IMR-90 (cell line): ENCODE data around the gene PLLP. TPM values are rescaled to one million over a fixed set of nuclear protein-coding genes. Genes with fewer than 3 reads are reported as not detected.

Source experiments
- ATAC-seq: fragments of 200-7000 bp; cut with Tn5 transposase; 2 replicates; pipeline ENCODE4 v1.9.1; 2020; ENCODE audit warnings: low read depth, mild to moderate bottlenecking, moderate library complexity
- BruUV-seq: library from RNA; stranded (reverse); fragments of 400-500 nt; replicated peaks from 2 replicates; lab custom pipeline; 2021; lab: Mats Ljungman, UMichigan
- CTCF ChIA-PET: fragments of 300-600 bp; formaldehyde crosslinking; extraction: SDS; loops from one replicate; lab custom pipeline; 2021; ENCODE audit warnings: antibody characterized with exemption; lab: Yijun Ruan, JAX
- POLR2A ChIA-PET: fragments of 300-600 bp; sonication (Branson Sonifier 250); formaldehyde crosslinking; loops from one replicate; lab custom pipeline; 2022; ENCODE audit warnings: antibody characterized with exemption; ENCODE audit not compliant: unreplicated experiment; lab: Charles Lee
- DNase-seq: peaks from one replicate; pipeline ENCODE4 v3.0.0; 2013
- H2AFZ ChIP-seq: replicated peaks from 2 replicates; pipeline ENCODE3; 2013; ENCODE audit warnings: low read length, mild to moderate bottlenecking; ENCODE audit not compliant: poor library complexity
- H2AK5ac ChIP-seq: 2 replicates; pipeline ENCODE4 v1.6.1; 2013; ENCODE audit warnings: low read depth, low read length, inconsistent platforms
- H2AK9ac ChIP-seq: replicated peaks from 2 replicates; pipeline ENCODE3; 2013; ENCODE audit warnings: mild to moderate bottlenecking, low read depth, low read length, moderate library complexity; ENCODE audit not compliant: poor library complexity
- H2BK120ac ChIP-seq: 2 replicates; pipeline ENCODE4 v1.6.1; 2013; ENCODE audit warnings: low read depth, low read length, inconsistent platforms
- H2BK15ac ChIP-seq: 3 replicates; pipeline ENCODE4 v1.6.1; 2013; ENCODE audit warnings: low read depth, low read length, inconsistent platforms
- H2BK20ac ChIP-seq: 2 replicates; pipeline ENCODE4 v1.6.1; 2013; ENCODE audit warnings: low read depth, mild to moderate bottlenecking, inconsistent platforms, low read length, moderate library complexity
- H2BK5ac ChIP-seq: 2 replicates; pipeline ENCODE4 v1.6.1; 2013; ENCODE audit warnings: mild to moderate bottlenecking, low read depth, low read length, inconsistent platforms; ENCODE audit not compliant: poor library complexity, severe bottlenecking
- H3K14ac ChIP-seq: replicated peaks from 2 replicates; pipeline ENCODE4 v1.6.1; 2013; ENCODE audit warnings: low read depth, low read length, inconsistent platforms
- H3K18ac ChIP-seq: 2 replicates; pipeline ENCODE4 v1.6.1; 2013; ENCODE audit warnings: low read depth, low read length, control low read depth
- H3K23ac ChIP-seq: 2 replicates; pipeline ENCODE4 v1.6.1; 2013; ENCODE audit warnings: low read depth, low read length, inconsistent platforms
- H3K27ac ChIP-seq: 2 replicates; pipeline ENCODE4 v1.5.1; 2013; ENCODE audit warnings: mild to moderate bottlenecking, control low read depth, low read length; ENCODE audit not compliant: insufficient read depth
- H3K27me3 ChIP-seq: 2 replicates; pipeline ENCODE4 v1.6.1; 2013; ENCODE audit warnings: low read length; ENCODE audit not compliant: control insufficient read depth, insufficient read depth
- H3K36me3 ChIP-seq: 2 replicates; pipeline ENCODE4 v1.6.1; 2013; ENCODE audit warnings: low read length, mixed read lengths; ENCODE audit not compliant: control insufficient read depth, insufficient read depth
- H3K4ac ChIP-seq: 2 replicates; pipeline ENCODE4 v1.6.1; 2013; ENCODE audit warnings: low read depth, low read length, inconsistent platforms
- H3K4me1 ChIP-seq: 2 replicates; pipeline ENCODE4 v1.6.1; 2013; ENCODE audit warnings: low read length, mixed read lengths; ENCODE audit not compliant: control insufficient read depth, insufficient read depth
- H3K4me2 ChIP-seq: 2 replicates; pipeline ENCODE4 v1.6.1; 2013; ENCODE audit warnings: low read depth, mild to moderate bottlenecking, control low read depth, low read length, moderate library complexity
- H3K4me3 ChIP-seq: 2 replicates; pipeline ENCODE4 v1.5.1; 2013; ENCODE audit warnings: low read depth, mild to moderate bottlenecking, control low read depth, low read length, moderate library complexity; ENCODE audit not compliant: insufficient read depth
- H3K56ac ChIP-seq: 2 replicates; pipeline ENCODE4 v1.6.1; 2013; ENCODE audit warnings: low read length, inconsistent platforms; ENCODE audit not compliant: insufficient read depth; ENCODE audit errors: extremely low read depth
- H3K79me1 ChIP-seq, 2 experiments: 2 replicates each; pipeline ENCODE4 v1.6.1; 2013; ENCODE audit warnings: low read length in 2 of 2, inconsistent platforms in 1 of 2, low read depth in 1 of 2
- H3K9ac ChIP-seq: 2 replicates; pipeline ENCODE4 v1.6.1; 2013; ENCODE audit warnings: low read depth, low read length, control low read depth
- H3K9me1 ChIP-seq: 2 replicates; pipeline ENCODE4 v1.6.1; 2013; ENCODE audit warnings: low read length, inconsistent platforms; ENCODE audit not compliant: insufficient read depth
- H3K9me3 ChIP-seq: 2 replicates; pipeline ENCODE4 v1.6.1; 2013; ENCODE audit warnings: low read length; ENCODE audit not compliant: control insufficient read depth, insufficient read depth
- H4K20me1 ChIP-seq: 2 replicates; pipeline ENCODE4 v1.6.1; 2013; ENCODE audit warnings: low read length, inconsistent platforms; ENCODE audit not compliant: insufficient read depth
- H4K5ac ChIP-seq: 2 replicates; pipeline ENCODE4 v1.6.1; 2013; ENCODE audit warnings: mild to moderate bottlenecking, low read depth, low read length, control low read depth
- H4K8ac ChIP-seq, 2 experiments: 2 replicates each; pipeline ENCODE4 v1.6.1; 2013; ENCODE audit warnings: low read depth in 2 of 2, low read length in 2 of 2, control low read depth in 1 of 2, inconsistent platforms in 1 of 2
- H4K91ac ChIP-seq: 2 replicates; pipeline ENCODE4 v1.6.1; 2013; ENCODE audit warnings: low read depth, low read length, inconsistent platforms; ENCODE audit not compliant: insufficient read depth
- BHLHE40 ChIP-seq: fragments of 150-350 bp; IDR thresholded peaks from 2 replicates; pipeline ENCODE4 v1.6.1; 2016; ENCODE audit warnings: mild to moderate bottlenecking, low read depth, low read length
- CEBPB ChIP-seq: IDR thresholded peaks from 2 replicates; pipeline ENCODE4 v1.6.1; 2012; ENCODE audit warnings: low read depth, low read length, improper control_type of control experiment
- CHD1 ChIP-seq: IDR thresholded peaks from 2 replicates; pipeline ENCODE4 v1.6.1; 2012; ENCODE audit warnings: low read depth, low read length, improper control_type of control experiment
- FOS ChIP-seq: fragments of 150-350 bp; IDR thresholded peaks from 2 replicates; pipeline ENCODE4 v1.6.1; 2016; ENCODE audit warnings: low read depth, low read length
- MAFK ChIP-seq: IDR thresholded peaks from 2 replicates; pipeline ENCODE4 v1.6.1; 2012; ENCODE audit warnings: low read depth, low read length, improper control_type of control experiment
- NFE2L2 ChIP-seq: fragments of 150-350 bp; IDR thresholded peaks from 2 replicates; pipeline ENCODE4 v1.6.1; 2016; ENCODE audit warnings: low read depth, mild to moderate bottlenecking, low read length
- RAD21 ChIP-seq: IDR thresholded peaks from 2 replicates; pipeline ENCODE4 v1.6.1; 2012; ENCODE audit warnings: low read length, improper control_type of control experiment
- RCOR1 ChIP-seq: IDR thresholded peaks from 2 replicates; pipeline ENCODE4 v1.6.1; 2012; ENCODE audit warnings: mild to moderate bottlenecking, low read length, improper control_type of control experiment; ENCODE audit not compliant: insufficient replicate concordance
- RFX5 ChIP-seq: IDR thresholded peaks from 2 replicates; pipeline ENCODE4 v1.8.0; 2012; ENCODE audit warnings: low read depth, mild to moderate bottlenecking, low read length, moderate library complexity
- SMC3 ChIP-seq: fragments of 150-350 bp; IDR thresholded peaks from 2 replicates; pipeline ENCODE4 v1.6.1; 2016; ENCODE audit warnings: low read depth, mild to moderate bottlenecking, antibody characterized with exemption, low read length, moderate library complexity
- WGBS, 2 experiments: methylation state at CpG; one replicate each; pipeline versions ENCODE4 v1.1.5 to v1.1.7; 2013; ENCODE audit warnings: missing lambda C conversion rate in 2 of 2; ENCODE audit not compliant: insufficient read length in 1 of 2; ENCODE audit errors: extremely low coverage in 2 of 2; 5-methylcytosine and 5-hydroxymethylcytosine counted together
- dilution Hi-C: fragments of 300-500 bp; cut with HindIII; formaldehyde crosslinking; loops from one replicate; pipeline ENCODE4 v1.14.3; 2018; ENCODE audit warnings: low sequenced_read_pairs; ENCODE audit not compliant: unreplicated experiment
- in situ Hi-C: fragments of 300-500 bp; cut with MboI; formaldehyde crosslinking; loops from 3 replicates; pipeline ENCODE4 v1.14.3; 2019; ENCODE audit warnings: low sequenced_read_pairs, inconsistent platforms, mixed read lengths
- intact Hi-C: fragments of 100-400 bp; cut with micrococcal nuclease; formaldehyde crosslinking; loops from 2 replicates; pipeline ENCODE4 v1.10.0; 2022
- polyA plus RNA-seq, 3 experiments: library from polyadenylated mRNA; depleted of rRNA; stranded (reverse); fragments of >200 nt; gene quantifications; 2 replicates each; pipeline ENCODE4 v1.2.3, GENCODE V29; 2012; ENCODE audit warnings: low replicate concordance in 1 of 3
- total RNA-seq: library from RNA; depleted of rRNA; stranded (reverse); fragments of >200 nt; gene quantifications from 2 replicates; pipeline ENCODE4 v1.2.3, GENCODE V29; 2012
- TF ChIP-seq, protein P1 (sequence below): conservative IDR thresholded peaks from 2 replicates; pipeline ENCODE4 v1.5.1; 2012; ENCODE audit warnings: mild to moderate bottlenecking, low read depth, low read length, improper control_type of control experiment
- TF ChIP-seq, protein P2 (sequence below): fragments of 150-350 bp; IDR thresholded peaks from 2 replicates; pipeline ENCODE4 v1.6.1; 2016; ENCODE audit warnings: low read depth, mild to moderate bottlenecking, low read length, moderate library complexity, borderline replicate concordance
- TF ChIP-seq, protein P3 (sequence below): fragments of 150-350 bp; IDR thresholded peaks from 2 replicates; pipeline ENCODE4 v1.6.1; 2017; ENCODE audit warnings: mild to moderate bottlenecking, antibody characterized with exemption, low read length, low read depth

PLLP gene
- total and polyA plus RNA-seq, 2 of the 4 experiments (the other 2 are of a cell fraction), result 0.05 TPM; not detected in 1

DNA sequence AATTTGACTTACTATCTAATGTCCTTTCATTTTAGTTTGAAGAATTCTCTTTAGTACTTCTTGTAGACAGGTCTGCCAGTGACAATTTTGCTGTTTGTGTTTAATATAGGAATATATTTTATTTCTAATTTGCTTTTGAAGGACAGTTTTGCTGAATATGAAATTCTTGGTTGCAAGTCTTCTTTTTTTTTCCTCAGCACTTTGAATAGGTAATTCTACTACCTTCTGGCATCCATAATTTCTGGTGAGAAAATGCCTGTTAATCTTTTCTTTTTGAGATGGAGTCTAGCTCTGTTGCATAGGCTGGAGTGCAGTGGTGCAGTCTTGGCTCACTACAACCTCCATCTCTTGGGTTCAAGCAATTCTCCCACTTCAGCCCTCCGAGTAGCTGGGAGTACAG lies 48.9 kb upstream of the PLLP start:
- H2BK15ac ChIP-seq, result no peak overlapping the region
- peaks cover 12% of the 10 kb centered on the region for H3K9me3 ChIP-seq
- CTCF ChIA-PET, result no interaction called here
- DNase-seq (no peak), ATAC-seq (no peak)
- H2BK20ac ChIP-seq, result no peak overlapping the region
- no peak overlapping the region for H2AFZ ChIP-seq
- no peaks in the 10 kb centered on the region for H3K4me1 ChIP-seq
- H3K9me1 ChIP-seq, result no peaks in the 10 kb centered on the region
- H4K8ac ChIP-seq, result no peak overlapping the region
- TF ChIP-seq CEBPB, result no peak
- TF ChIP-seq BHLHE40, result no peak
- TF ChIP-seq RAD21, result no peak
- no peak for TF ChIP-seq MAFK
- TF ChIP-seq, protein P1, sequence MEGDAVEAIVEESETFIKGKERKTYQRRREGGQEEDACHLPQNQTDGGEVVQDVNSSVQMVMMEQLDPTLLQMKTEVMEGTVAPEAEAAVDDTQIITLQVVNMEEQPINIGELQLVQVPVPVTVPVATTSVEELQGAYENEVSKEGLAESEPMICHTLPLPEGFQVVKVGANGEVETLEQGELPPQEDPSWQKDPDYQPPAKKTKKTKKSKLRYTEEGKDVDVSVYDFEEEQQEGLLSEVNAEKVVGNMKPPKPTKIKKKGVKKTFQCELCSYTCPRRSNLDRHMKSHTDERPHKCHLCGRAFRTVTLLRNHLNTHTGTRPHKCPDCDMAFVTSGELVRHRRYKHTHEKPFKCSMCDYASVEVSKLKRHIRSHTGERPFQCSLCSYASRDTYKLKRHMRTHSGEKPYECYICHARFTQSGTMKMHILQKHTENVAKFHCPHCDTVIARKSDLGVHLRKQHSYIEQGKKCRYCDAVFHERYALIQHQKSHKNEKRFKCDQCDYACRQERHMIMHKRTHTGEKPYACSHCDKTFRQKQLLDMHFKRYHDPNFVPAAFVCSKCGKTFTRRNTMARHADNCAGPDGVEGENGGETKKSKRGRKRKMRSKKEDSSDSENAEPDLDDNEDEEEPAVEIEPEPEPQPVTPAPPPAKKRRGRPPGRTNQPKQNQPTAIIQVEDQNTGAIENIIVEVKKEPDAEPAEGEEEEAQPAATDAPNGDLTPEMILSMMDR, result no peak
- TF ChIP-seq RFX5, result no peak
- no peak for TF ChIP-seq RCOR1
- TF ChIP-seq FOS, result no peak
- TF ChIP-seq NFE2L2, result no peak
- no peak for TF ChIP-seq CHD1
- TF ChIP-seq, protein P2, sequence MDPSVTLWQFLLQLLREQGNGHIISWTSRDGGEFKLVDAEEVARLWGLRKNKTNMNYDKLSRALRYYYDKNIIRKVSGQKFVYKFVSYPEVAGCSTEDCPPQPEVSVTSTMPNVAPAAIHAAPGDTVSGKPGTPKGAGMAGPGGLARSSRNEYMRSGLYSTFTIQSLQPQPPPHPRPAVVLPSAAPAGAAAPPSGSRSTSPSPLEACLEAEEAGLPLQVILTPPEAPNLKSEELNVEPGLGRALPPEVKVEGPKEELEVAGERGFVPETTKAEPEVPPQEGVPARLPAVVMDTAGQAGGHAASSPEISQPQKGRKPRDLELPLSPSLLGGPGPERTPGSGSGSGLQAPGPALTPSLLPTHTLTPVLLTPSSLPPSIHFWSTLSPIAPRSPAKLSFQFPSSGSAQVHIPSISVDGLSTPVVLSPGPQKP, result no peak
- TF ChIP-seq SMC3, result no peak
- TF ChIP-seq, protein P3, sequence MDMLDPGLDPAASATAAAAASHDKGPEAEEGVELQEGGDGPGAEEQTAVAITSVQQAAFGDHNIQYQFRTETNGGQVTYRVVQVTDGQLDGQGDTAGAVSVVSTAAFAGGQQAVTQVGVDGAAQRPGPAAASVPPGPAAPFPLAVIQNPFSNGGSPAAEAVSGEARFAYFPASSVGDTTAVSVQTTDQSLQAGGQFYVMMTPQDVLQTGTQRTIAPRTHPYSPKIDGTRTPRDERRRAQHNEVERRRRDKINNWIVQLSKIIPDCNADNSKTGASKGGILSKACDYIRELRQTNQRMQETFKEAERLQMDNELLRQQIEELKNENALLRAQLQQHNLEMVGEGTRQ, result no peak
- no peak overlapping the region for H3K23ac ChIP-seq
- H2AK9ac ChIP-seq, result no peak overlapping the region
- H3K79me1 ChIP-seq, result no peaks in the 10 kb centered on the region
- no peak overlapping the region for H3K18ac ChIP-seq
- no peak overlapping the region for H4K91ac ChIP-seq
- H3K4ac ChIP-seq, result no peak overlapping the region
- POLR2A ChIA-PET, result no interaction called here
- H4K5ac ChIP-seq, result no peak overlapping the region
- H3K27ac ChIP-seq, result no peak overlapping the region
- WGBS, 2 experiments, result no CpG with 5 or more reads among the region's 1 CpG
- H3K4me3 ChIP-seq, result no peak overlapping the region
- dilution Hi-C loops, result no loop called here
- H3K56ac ChIP-seq, result no peak overlapping the region
- H3K9ac ChIP-seq, result no peak overlapping the region
- H2AK5ac ChIP-seq, result no peak overlapping the region
- no peaks in the 10 kb centered on the region for H3K36me3 ChIP-seq
- no peak overlapping the region for H2BK120ac ChIP-seq
- H3K14ac ChIP-seq, result no peak overlapping the region
- H4K20me1 ChIP-seq, result no peaks in the 10 kb centered on the region
- no TSS peak for BruUV-seq
- no peak overlapping the region for H2BK5ac ChIP-seq
- intact Hi-C loops, result no loop called here
- peaks cover 33% of the 10 kb centered on the region for H3K27me3 ChIP-seq
- in situ Hi-C loops, result no loop called here
- no peak overlapping the region for H3K4me2 ChIP-seq
